ENCODE data around the gene PDE3B. TPM values are rescaled to one million over a fixed set of nuclear protein-coding genes. Genes with fewer than 3 reads are reported as not detected.

The PDE3B gene
- 0.29 and 0.33 TPM in 2 replicates for total RNA-seq

DNA sequence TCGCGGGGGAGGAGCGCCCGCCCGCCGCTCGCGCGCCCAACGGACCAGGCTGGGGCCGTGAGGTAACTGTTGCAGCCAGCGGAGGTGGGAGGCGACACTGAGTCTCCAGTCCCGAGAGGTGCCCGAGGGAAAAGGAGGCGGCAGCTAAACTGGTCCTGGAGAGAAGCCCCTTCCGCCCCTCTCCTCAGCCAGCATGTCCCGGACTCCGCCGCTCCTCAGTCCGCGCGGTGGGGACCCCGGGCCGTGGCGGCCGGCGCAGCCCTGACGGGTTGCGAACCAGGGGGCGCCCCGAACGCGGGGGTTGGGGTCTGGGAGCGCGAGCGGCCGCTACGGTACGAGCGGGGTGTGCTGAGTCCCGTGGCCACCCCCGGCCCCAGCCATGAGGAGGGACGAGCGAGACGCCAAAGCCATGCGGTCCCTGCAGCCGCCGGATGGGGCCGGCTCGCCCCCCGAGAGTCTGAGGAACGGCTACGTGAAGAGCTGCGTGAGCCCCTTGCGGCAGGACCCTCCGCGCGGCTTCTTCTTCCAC, at the start of gene PDE3B:
Gene PDE3B (plus strand): TSS at position 108 of the 529 bp plus-strand sequence. CDS start 272 bp downstream, at position 380.

DNA sequence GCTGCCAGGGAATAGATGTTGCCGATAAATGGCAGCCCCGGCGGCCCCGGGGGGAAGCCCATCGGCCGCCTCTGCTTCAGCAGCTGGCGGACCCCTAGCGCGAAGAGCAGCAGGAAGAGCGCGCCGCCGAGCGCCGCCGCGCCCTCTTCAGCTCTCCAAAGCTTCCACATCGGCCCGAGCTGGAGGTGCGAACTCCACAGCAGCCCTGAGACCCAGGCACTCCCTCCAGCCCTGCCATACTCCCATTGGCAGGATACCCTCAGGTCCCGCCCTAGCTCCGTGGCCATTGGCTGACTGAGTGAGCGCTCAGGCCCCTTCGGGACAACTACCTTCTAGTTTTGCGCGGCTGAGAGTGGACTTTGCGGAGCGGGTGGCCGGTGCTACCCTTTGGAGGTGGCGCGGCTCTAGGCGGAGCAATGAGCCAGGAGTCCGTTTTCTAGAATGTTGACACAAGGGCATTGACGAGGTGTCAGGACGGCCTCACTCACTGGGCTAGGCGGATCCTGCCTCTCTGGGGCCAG, 248.5 kb downstream of the PDE3B start, which contains the start of gene CYP2R1:
Gene CYP2R1 (minus strand): TSS at position 196 of the 521 bp plus-strand sequence. CDS start 26 bp downstream, at position 170.

Small RNA genes lying within 50 kb of the gene (small RNA-seq; reads per million reads assigned to genes)
- not detected for gene CALCP

Other genes with a start within 250 kb of the PDE3B start
- gene COPB1, start 144.0 kb upstream of the PDE3B start, total RNA-seq, result 222 and 266 TPM in 2 replicates
- gene PSMA1, start 123.4 kb upstream of the PDE3B start, total RNA-seq, result 157 and 166 TPM in 2 replicates
- 8.8 and 14.3 TPM in 2 replicates for gene CYP2R1, start 248.4 kb downstream of the PDE3B start, total RNA-seq